Measurements from ENCODE around the gene STARD9. TPM values are rescaled to one million over a fixed set of nuclear protein-coding genes. Genes with fewer than 3 reads are reported as not detected.
"Not testable (repeated sequence)": the region's sequence is repeated elsewhere in the genome, so short reads cannot be mapped to it uniquely, and the experiment has no call there.

The STARD9 gene
- total RNA-seq, 2 donors from 2014 or later = 0.97 to 2.9 TPM

GRCh38 chr15:42594095-42594494 lies 18.7 kb downstream of the STARD9 start:
- Mint-ChIP-seq H3K4me3 (no peak overlapping the region), H3K27ac (no peak overlapping the region), H3K36me3 (ENCODE audit: low read depth) (no peaks in the 10 kb centered on the region), H3K27me3 (ENCODE audit: insufficient read depth) (peaks cover 2% of the 10 kb centered on the region), H3K9me3 (no peaks in the 10 kb centered on the region), H3K4me1 (no peaks in the 10 kb centered on the region)
- Histone ChIP-seq H3K27ac (ENCODE audit: low read depth, low read length) (no peak overlapping the region), H3K9me3 (ENCODE audit: control insufficient read depth, low read length) (no peaks in the 10 kb centered on the region), H3K36me3 (ENCODE audit: control insufficient read depth, insufficient read depth, low read length) (no peaks in the 10 kb centered on the region), H3K4me3 (ENCODE audit: low read length) (no peak overlapping the region), H3K4me1 (ENCODE audit: control insufficient read depth, insufficient read depth, low read length) (no peaks in the 10 kb centered on the region), H3K9ac (ENCODE audit: extremely low read depth, low read length, poor library complexity, severe bottlenecking) (no peak overlapping the region), H3K27me3 (ENCODE audit: control insufficient read depth, insufficient read depth, low read length, poor library complexity, severe bottlenecking) (no peaks in the 10 kb centered on the region)
- WGBS, 2 experiments (ENCODE audit: insufficient coverage in 1 of 2, insufficient read length in 1 of 2) = 94 to 100% methylated on average over 4 to 5 of the region's 5 CpGs
- no peak for TF ChIP-seq CTCF (conservative IDR thresholded peaks at IDR 0.05)
- DNase-seq = no peak

GRCh38 chr15:42595626-42596240 lies 20.3 kb downstream of the STARD9 start:
- no peak overlapping the region for H3K4me3 Mint-ChIP-seq

GRCh38 chr15:42601316-42601715 lies 25.9 kb downstream of the STARD9 start:
- not testable (repeated sequence) for H3K27ac ChIP-seq (ENCODE audit: low read depth, low read length); H3K36me3 Mint-ChIP-seq (ENCODE audit: low read depth); H3K4me3 ChIP-seq (ENCODE audit: low read length); H3K4me3 Mint-ChIP-seq; H3K27ac Mint-ChIP-seq; H3K36me3 ChIP-seq (ENCODE audit: control insufficient read depth, insufficient read depth, low read length); H3K4me1 Mint-ChIP-seq; H3K27me3 ChIP-seq (ENCODE audit: control insufficient read depth, insufficient read depth, low read length, poor library complexity, severe bottlenecking); H3K27me3 Mint-ChIP-seq (ENCODE audit: insufficient read depth); DNase-seq; H3K4me1 ChIP-seq (ENCODE audit: control insufficient read depth, insufficient read depth, low read length); H3K9ac ChIP-seq (ENCODE audit: extremely low read depth, low read length, poor library complexity, severe bottlenecking)
- peaks cover 26% of the 10 kb centered on the region for H3K9me3 Mint-ChIP-seq
- H3K9me3 ChIP-seq (ENCODE audit: control insufficient read depth, low read length) = peaks cover 16% of the 10 kb centered on the region
- 94 to 100% methylated on average over 3 to 25 of the region's 30 CpGs for WGBS, 2 experiments (ENCODE audit: insufficient coverage in 1 of 2, insufficient read length in 1 of 2)

More at GRCh38 chr15:42595626-42596240, 20.3 kb downstream of the STARD9 start:
- H3K27ac Mint-ChIP-seq = no peak overlapping the region
- Histone ChIP-seq H3K36me3 (ENCODE audit: control insufficient read depth, insufficient read depth, low read length) (no peaks in the 10 kb centered on the region), H3K4me1 (ENCODE audit: control insufficient read depth, insufficient read depth, low read length) (no peaks in the 10 kb centered on the region), H3K9me3 (ENCODE audit: control insufficient read depth, low read length) (no peaks in the 10 kb centered on the region), H3K4me3 (ENCODE audit: low read length) (no peak overlapping the region), H3K27ac (ENCODE audit: low read depth, low read length) (no peak overlapping the region), H3K9ac (ENCODE audit: extremely low read depth, low read length, poor library complexity, severe bottlenecking) (no peak overlapping the region), H3K27me3 (ENCODE audit: control insufficient read depth, insufficient read depth, low read length, poor library complexity, severe bottlenecking) (no peaks in the 10 kb centered on the region)
- no peaks in the 10 kb centered on the region for H3K4me1 Mint-ChIP-seq
- no peak for TF ChIP-seq CTCF (conservative IDR thresholded peaks at IDR 0.05)
- H3K36me3 Mint-ChIP-seq (ENCODE audit: low read depth) = no peaks in the 10 kb centered on the region
- 93 to 95% methylated on average over 4 of the region's 4 CpGs for WGBS, 2 experiments (ENCODE audit: insufficient coverage in 1 of 2, insufficient read length in 1 of 2)
- DNase-seq = no peak
- peaks cover 2% of the 10 kb centered on the region for H3K27me3 Mint-ChIP-seq (ENCODE audit: insufficient read depth)
- H3K9me3 Mint-ChIP-seq = peaks cover 4% of the 10 kb centered on the region

- H3K4me1 ChIP-seq (ENCODE audit: control insufficient read depth, insufficient read depth, low read length) = no peaks in the 10 kb centered on the region
- DNase-seq = no peak
- Mint-ChIP-seq H3K36me3 (ENCODE audit: low read depth) (peaks cover 2% of the 10 kb centered on the region), H3K27me3 (ENCODE audit: insufficient read depth) (peaks cover 3% of the 10 kb centered on the region), H3K4me3 (no peak overlapping the region), H3K4me1 (no peaks in the 10 kb centered on the region), H3K9me3 (peaks cover 26% of the 10 kb centered on the region), H3K27ac (no peak overlapping the region)
- no peaks in the 10 kb centered on the region for H3K36me3 ChIP-seq (ENCODE audit: control insufficient read depth, insufficient read depth, low read length)
- peaks cover 16% of the 10 kb centered on the region for H3K9me3 ChIP-seq (ENCODE audit: control insufficient read depth, low read length)
- 95 to 96% methylated on average over 3 of the region's 3 CpGs for WGBS, 2 experiments (ENCODE audit: insufficient coverage in 1 of 2, insufficient read length in 1 of 2)
- no peak overlapping the region for H3K27ac ChIP-seq (ENCODE audit: low read depth, low read length)
- no peak overlapping the region for H3K9ac ChIP-seq (ENCODE audit: extremely low read depth, low read length, poor library complexity, severe bottlenecking)
- no peak overlapping the region for H3K4me3 ChIP-seq (ENCODE audit: low read length)
- TF ChIP-seq CTCF (conservative IDR thresholded peaks at IDR 0.05) = no peak
- H3K27me3 ChIP-seq (ENCODE audit: control insufficient read depth, insufficient read depth, low read length, poor library complexity, severe bottlenecking) = peaks cover 9% of the 10 kb centered on the region
Observed at GRCh38 chr15:42602501-42602900, 27.1 kb downstream of the STARD9 start.
